ENCODE measurements around the gene PCED1B. TPM values are rescaled to one million over a fixed set of nuclear protein-coding genes. Genes with fewer than 3 reads are reported as not detected.

PCED1B gene
- total RNA-seq, 1 experiment from 2014 or later = 3.3 TPM

DNA sequence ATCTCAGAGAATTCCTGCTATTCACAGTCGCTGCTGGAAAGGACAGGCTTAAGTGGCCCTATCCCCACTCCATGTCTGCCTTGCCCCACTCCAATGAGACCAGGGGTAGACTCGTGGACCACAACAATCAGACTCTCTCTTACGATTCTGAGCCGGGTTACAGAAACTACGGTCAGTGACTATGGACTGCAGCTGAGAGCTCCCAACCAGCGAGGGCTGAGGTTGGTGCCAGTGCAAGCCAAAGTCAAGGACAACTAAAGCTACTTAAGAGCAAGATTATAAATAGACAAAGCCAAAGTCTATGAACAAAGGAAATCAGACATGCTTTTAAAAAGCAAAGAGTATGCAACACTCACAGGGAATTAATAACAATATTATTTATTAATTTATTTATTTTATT lies 18.7 kb downstream of the PCED1B start:
- Histone ChIP-seq H3K27me3 (ENCODE audit: insufficient read depth, low read length) (no peaks in the 10 kb centered on the region), H2BK15ac (ENCODE audit: low read depth, low read length) (no peak overlapping the region), H2BK12ac (ENCODE audit: insufficient read length, low read depth, low read length) (no peak overlapping the region), H3K23me2 (ENCODE audit: insufficient read length, low read depth, low read length, poor library complexity, severe bottlenecking) (no peaks in the 10 kb centered on the region), H4K5ac (ENCODE audit: insufficient read length, low read depth, low read length) (no peak overlapping the region), H2BK5ac (ENCODE audit: insufficient read length, low read length) (no peak overlapping the region), H3K4ac (ENCODE audit: low read depth, low read length) (no peak overlapping the region), H4K20me1 (ENCODE audit: control insufficient read depth, insufficient read depth, insufficient read length) (no peaks in the 10 kb centered on the region), H2BK120ac (ENCODE audit: low read depth, low read length, poor library complexity, severe bottlenecking) (no peak overlapping the region), H3K4me2 (ENCODE audit: insufficient read depth, insufficient read length, low read length) (no peak overlapping the region), H4K91ac (ENCODE audit: insufficient read length, low read depth, low read length) (no peak overlapping the region), H3K18ac (ENCODE audit: insufficient read length, low read depth, low read length) (no peak overlapping the region), H3K9ac (ENCODE audit: extremely low read depth, insufficient read length, low read length) (no peak overlapping the region), H3K56ac (ENCODE audit: insufficient read length, low read depth, low read length) (no peak overlapping the region), H3K27ac (ENCODE audit: insufficient read length, low read depth, low read length) (no peak overlapping the region), H3K14ac (ENCODE audit: insufficient read depth, low read length) (no peak overlapping the region), H3K9me3 (ENCODE audit: control insufficient read depth, low read depth, low read length) (no peaks in the 10 kb centered on the region), H3T11ph (ENCODE audit: low read length) (no peak overlapping the region), H4K8ac (replicated peaks; ENCODE audit: insufficient read length, low read depth, low read length) (no peak overlapping the region), H2AK5ac (ENCODE audit: insufficient read length, low read length) (no peak overlapping the region), H3K79me1 (ENCODE audit: insufficient read depth, low read depth, low read length, poor library complexity, severe bottlenecking) (no peaks in the 10 kb centered on the region), H2BK20ac (ENCODE audit: low read depth, low read length, poor library complexity, severe bottlenecking) (no peak overlapping the region), H3K23ac (ENCODE audit: insufficient read length, low read depth, low read length) (no peak overlapping the region), H3K4me1 (ENCODE audit: insufficient read depth, low read length) (no peaks in the 10 kb centered on the region), H3K79me2 (ENCODE audit: insufficient read depth, low read length) (no peaks in the 10 kb centered on the region), H2AFZ (ENCODE audit: low read length) (no peak overlapping the region)
- no CpG with 5 or more reads among the region's 6 CpGs for WGBS (ENCODE audit: extremely low coverage, insufficient read length, low lambda C conversion rate)
- Mint-ChIP-seq H3K4me1 (peaks cover 5 to 10% of the 10 kb centered on the region in 2 experiments; a peak in 3 of 4 replicates), H3K27ac (no peak overlapping the region), H3K36me3 (ENCODE audit: insufficient read depth in 1 of 3, low read depth in 3 of 3) (no peaks in the 10 kb centered on the region), H3K9me3 (no peaks in the 10 kb centered on the region), H3K4me3 (no peak overlapping the region), H3K27me3 (ENCODE audit: low read depth) (no peaks in the 10 kb centered on the region)
- DNase-seq = no peak
- TF ChIP-seq, protein P1, sequence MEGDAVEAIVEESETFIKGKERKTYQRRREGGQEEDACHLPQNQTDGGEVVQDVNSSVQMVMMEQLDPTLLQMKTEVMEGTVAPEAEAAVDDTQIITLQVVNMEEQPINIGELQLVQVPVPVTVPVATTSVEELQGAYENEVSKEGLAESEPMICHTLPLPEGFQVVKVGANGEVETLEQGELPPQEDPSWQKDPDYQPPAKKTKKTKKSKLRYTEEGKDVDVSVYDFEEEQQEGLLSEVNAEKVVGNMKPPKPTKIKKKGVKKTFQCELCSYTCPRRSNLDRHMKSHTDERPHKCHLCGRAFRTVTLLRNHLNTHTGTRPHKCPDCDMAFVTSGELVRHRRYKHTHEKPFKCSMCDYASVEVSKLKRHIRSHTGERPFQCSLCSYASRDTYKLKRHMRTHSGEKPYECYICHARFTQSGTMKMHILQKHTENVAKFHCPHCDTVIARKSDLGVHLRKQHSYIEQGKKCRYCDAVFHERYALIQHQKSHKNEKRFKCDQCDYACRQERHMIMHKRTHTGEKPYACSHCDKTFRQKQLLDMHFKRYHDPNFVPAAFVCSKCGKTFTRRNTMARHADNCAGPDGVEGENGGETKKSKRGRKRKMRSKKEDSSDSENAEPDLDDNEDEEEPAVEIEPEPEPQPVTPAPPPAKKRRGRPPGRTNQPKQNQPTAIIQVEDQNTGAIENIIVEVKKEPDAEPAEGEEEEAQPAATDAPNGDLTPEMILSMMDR (conservative IDR thresholded peaks at IDR 0.05) = no peak
